ENCODE measurements around the gene SLC17A5.
A peak's percentile ranks its signal among the peaks of the same experiment; 100 is the strongest.
"Not testable (repeated sequence)": the region's sequence is repeated elsewhere in the genome, so short reads cannot be mapped to it uniquely, and the experiment has no call there.

The SLC17A5 gene

DNA sequence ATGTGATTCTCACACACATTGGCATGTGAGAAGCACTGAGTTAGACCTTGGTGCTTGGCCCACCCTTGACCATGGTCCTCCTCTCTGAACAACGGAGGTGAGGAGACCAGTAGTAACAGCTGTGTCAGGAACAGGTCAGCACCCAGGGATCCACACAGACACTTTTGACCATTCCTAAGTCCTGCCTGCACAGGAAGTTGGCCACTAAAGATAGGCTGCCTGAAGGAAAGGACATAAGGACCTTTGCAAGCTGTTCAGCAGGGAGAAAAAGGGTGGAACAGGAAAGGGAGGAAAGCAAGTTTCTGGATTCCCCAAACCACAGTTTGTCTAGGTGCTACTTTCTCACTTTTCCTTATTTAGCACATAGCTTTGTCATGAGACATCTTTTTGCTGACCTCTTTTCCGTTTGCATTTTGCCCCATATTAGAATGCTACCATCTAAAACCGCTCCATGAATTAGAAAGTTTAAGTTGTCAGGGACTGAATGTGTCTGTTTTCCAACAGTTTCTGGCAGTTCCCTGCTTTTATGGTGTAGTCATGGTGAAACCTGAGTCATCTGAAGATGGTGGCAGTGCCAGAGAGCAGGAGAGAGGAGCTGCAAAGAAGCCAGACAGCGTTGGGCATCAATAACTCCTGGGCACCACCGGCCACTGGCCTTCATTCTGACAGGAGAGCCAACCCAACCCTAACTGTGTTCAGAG is 41.1 kb upstream of the SLC17A5 start:
- TF ChIP-seq, protein P1, sequence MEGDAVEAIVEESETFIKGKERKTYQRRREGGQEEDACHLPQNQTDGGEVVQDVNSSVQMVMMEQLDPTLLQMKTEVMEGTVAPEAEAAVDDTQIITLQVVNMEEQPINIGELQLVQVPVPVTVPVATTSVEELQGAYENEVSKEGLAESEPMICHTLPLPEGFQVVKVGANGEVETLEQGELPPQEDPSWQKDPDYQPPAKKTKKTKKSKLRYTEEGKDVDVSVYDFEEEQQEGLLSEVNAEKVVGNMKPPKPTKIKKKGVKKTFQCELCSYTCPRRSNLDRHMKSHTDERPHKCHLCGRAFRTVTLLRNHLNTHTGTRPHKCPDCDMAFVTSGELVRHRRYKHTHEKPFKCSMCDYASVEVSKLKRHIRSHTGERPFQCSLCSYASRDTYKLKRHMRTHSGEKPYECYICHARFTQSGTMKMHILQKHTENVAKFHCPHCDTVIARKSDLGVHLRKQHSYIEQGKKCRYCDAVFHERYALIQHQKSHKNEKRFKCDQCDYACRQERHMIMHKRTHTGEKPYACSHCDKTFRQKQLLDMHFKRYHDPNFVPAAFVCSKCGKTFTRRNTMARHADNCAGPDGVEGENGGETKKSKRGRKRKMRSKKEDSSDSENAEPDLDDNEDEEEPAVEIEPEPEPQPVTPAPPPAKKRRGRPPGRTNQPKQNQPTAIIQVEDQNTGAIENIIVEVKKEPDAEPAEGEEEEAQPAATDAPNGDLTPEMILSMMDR (conservative IDR thresholded peaks at IDR 0.05; ENCODE audit: low read depth, low read length) = no peak
- H3K4me3 ChIP-seq (ENCODE audit: low read depth, low read length) = peak overlapping the region; percentile 69
- peak; percentile 57 for DNase-seq (ENCODE audit: low read depth)

DNA sequence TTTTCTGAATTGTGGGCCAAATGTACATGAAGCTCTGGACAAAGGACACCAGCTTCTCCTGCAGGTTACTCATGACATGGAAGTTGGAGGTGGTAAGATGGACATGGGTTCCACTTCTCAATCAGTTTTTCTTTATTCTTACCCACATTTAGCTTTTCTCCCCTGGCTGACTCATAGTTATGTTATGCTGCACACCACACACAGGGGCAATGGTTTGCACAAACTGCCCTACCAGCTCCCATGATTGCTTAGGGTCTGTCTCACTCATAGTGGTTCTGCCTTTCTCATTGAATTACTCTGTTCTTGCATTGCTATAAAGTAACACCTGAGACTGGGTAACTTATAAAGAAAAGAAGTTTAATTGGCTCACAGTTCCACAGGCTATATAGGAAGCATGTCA is 37.7 kb upstream of the SLC17A5 start:
- DNase-seq (ENCODE audit: low read depth) = peak; percentile 56
- TF ChIP-seq, protein P1 (conservative IDR thresholded peaks at IDR 0.05; ENCODE audit: low read depth, low read length) = no peak
- no peak overlapping the region for H3K4me3 ChIP-seq (ENCODE audit: low read depth, low read length)

DNA sequence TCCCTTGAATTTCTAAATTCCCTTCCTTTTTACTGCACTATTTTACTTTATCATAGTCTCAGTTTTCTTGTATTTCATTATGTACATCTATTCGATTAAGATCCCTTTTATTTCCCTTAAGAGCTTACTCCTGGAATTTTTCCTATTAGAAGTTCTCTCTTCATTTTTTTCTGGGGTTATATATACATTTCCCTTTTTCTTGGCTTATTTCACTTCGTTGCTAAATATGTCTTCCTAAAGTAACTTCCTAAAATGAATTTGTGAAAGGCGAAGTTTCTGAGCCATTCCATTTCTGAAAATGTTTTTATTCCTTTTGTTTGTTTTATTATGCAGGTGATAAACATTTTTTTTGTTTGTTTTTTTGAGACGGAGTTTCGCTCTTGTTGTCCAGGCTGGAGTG is 36.3 kb upstream of the SLC17A5 start:
- DNase-seq (ENCODE audit: low read depth) = no peak
- TF ChIP-seq, protein P1 (conservative IDR thresholded peaks at IDR 0.05; ENCODE audit: low read depth, low read length) = no peak
- no peak overlapping the region for H3K4me3 ChIP-seq (ENCODE audit: low read depth, low read length)

DNA sequence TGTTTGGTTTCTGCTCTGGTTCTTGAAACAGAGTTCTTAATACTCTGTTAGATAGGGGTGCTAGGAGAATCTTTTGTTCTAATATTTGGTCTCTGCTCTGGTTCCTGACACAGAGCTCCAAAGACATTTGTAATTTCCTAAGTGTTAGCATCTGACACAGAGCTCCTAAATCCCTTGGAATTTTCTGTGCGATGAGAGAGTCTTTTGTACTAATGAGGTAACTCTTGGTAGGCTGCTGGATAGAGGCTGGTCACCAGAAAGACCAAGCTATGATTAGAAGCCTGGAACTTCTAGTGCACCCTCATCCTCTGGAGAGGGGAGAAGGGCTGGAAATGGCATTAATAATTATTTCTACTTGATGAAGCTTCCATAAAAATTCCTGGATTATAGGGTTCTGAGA is 34.6 kb upstream of the SLC17A5 start:
- H3K4me3 ChIP-seq (ENCODE audit: low read depth, low read length) = no peak overlapping the region
- no peak for DNase-seq (ENCODE audit: low read depth)
- TF ChIP-seq, protein P1 (conservative IDR thresholded peaks at IDR 0.05; ENCODE audit: low read depth, low read length) = no peak

DNA sequence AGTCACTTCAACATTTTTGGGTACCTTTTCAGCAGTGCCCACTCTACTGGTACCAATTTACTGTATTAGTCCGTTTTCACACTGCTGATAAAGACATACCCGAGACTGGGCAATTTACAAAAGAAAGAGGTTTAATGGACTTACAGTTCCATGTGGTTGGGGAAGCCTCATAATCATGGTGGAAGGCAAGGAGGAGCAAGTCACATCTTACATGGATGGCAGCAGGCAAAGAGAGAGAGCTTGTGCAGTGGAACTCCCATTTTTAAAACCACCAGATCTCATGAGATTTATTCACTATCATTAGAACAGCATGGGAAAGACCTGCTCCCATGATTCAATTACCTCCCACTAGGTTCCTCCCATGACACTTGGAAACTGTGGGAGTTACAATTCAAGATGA is 29.8 kb upstream of the SLC17A5 start:
- DNase-seq (ENCODE audit: low read depth); H3K4me3 ChIP-seq (ENCODE audit: low read depth, low read length): not testable (repeated sequence)

DNA sequence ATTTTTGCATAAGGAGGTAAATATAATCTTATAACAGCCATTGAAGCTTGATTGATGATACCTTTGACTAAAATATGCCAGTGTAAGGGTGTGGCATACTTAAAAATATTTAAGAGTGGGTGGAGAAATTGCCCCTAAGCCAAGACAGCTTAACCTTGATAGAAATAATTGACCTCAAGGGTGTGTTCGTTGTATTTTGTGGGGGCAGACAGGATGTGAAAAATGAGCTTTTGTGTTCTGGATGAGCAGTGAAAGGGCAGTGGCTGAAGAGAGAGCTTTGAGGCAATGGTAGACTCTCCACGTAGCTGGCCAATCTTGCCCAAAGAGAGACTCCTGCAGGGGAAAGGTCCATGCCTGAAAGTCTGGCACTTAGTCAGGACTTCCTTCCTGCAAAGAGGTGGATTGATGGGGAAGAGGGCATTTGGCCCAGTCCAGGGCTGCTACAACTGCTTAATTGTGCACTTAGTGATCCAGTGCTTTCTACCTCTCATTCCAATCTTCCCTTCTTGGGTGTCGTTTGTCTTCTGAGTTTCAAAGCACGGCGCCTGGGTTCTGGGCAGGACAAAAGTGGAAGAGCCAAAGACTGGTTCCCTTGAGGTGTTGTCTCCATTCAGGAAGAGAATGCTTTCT is 26.6 kb upstream of the SLC17A5 start:
- DNase-seq (ENCODE audit: low read depth) = no peak
- H3K4me3 ChIP-seq (ENCODE audit: low read depth, low read length) = no peak overlapping the region
- TF ChIP-seq, protein P1 (conservative IDR thresholded peaks at IDR 0.05; ENCODE audit: low read depth, low read length) = no peak

DNA sequence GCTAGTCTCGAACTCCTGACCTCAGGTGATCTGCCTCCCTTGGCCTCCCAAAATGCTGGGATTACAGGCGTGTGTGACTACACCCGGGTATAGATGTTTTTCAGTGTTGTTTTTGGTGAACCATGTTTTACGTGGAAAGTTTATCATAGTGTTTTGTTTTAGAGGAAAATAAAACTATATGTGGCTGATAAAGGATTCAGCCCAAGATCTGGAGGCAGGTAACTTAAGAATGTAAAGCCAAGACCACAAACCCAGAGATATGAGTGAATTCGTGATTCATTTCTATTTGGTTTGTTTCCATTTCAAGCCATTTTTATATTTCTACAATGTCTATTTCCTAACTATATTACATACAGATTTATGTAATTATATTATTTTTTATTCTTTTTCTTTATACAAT is 26.1 kb upstream of the SLC17A5 start:
- not testable (repeated sequence) for DNase-seq (ENCODE audit: low read depth); H3K4me3 ChIP-seq (ENCODE audit: low read depth, low read length)

DNA sequence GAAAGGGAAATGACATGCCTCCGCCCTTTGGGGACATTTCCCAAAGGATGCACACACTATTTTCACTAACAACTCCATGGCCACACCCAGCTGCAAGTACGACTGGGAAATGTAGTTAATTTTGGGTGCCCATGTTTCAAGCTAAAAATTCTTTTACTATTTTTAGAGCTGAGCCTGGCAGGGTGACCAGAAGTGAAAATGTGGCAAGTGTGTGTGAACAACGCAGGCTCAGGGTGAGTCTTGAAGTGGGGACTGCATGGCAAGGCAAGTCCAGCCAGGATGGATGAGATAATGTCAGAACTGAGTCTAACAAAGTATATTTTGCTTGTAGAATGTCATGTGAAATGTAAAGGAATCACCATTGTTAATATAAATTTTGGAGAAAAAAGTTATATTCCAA is 25.2 kb upstream of the SLC17A5 start:
- TF ChIP-seq, protein P1 (conservative IDR thresholded peaks at IDR 0.05; ENCODE audit: low read depth, low read length) = no peak
- DNase-seq (ENCODE audit: low read depth) = no peak
- H3K4me3 ChIP-seq (ENCODE audit: low read depth, low read length) = no peak overlapping the region

Measured in choroid plexus epithelial cell (primary cell).